GM10248 (cell line): ENCODE measurements around the gene RNLS.
"Not testable (repeated sequence)": the region's sequence is repeated elsewhere in the genome, so short reads cannot be mapped to it uniquely, and the experiment has no call there.

Source experiments
- CTCF ChIA-PET: fragments of 300-600 bp; sonication (Branson Sonifier 250); formaldehyde crosslinking; extraction: SDS; loops from one replicate; lab custom pipeline; 2021; ENCODE audit warnings: antibody characterized with exemption; lab: Yijun Ruan, JAX
- POLR2A ChIA-PET: fragments of 350-650 bp; sonication (Branson Sonifier 250); formaldehyde crosslinking; extraction: SDS; loops from one replicate; lab custom pipeline; 2020; ENCODE audit warnings: antibody characterized with exemption; lab: Yijun Ruan, JAX
- DNase-seq: peaks from one replicate; pipeline ENCODE4 v3.0.0; 2012; ENCODE audit errors: extremely low spot score
- TF ChIP-seq, protein P1 (sequence below): IDR thresholded peaks from 2 replicates; pipeline ENCODE4 v1.5.1; 2012; ENCODE audit warnings: mild to moderate bottlenecking, low read depth; ENCODE audit errors: extremely low read depth, missing control alignments, control extremely low read depth

Gene RNLS

DNA sequence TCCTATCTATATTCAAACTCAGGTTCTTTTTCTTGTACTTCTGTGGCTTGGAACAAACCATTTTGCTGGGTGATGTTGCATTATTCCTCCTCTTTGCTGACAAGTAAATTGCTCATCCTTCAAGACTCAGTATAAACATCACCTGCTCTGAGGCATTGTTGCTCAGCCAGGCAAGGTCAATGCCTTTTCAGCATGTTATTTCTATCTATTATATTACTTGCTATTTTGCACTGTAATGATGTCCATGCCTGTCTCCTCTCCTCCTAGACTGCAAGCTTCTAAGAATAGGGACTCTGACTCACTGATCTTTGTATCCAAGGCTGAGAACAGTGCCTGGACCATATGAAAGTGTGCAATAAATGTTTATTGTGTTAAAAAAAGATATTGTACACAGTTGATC is 293.8 kb downstream of the RNLS start:
- no peak for DNase-seq
- POLR2A ChIA-PET: no interaction called here
- TF ChIP-seq, protein P1, sequence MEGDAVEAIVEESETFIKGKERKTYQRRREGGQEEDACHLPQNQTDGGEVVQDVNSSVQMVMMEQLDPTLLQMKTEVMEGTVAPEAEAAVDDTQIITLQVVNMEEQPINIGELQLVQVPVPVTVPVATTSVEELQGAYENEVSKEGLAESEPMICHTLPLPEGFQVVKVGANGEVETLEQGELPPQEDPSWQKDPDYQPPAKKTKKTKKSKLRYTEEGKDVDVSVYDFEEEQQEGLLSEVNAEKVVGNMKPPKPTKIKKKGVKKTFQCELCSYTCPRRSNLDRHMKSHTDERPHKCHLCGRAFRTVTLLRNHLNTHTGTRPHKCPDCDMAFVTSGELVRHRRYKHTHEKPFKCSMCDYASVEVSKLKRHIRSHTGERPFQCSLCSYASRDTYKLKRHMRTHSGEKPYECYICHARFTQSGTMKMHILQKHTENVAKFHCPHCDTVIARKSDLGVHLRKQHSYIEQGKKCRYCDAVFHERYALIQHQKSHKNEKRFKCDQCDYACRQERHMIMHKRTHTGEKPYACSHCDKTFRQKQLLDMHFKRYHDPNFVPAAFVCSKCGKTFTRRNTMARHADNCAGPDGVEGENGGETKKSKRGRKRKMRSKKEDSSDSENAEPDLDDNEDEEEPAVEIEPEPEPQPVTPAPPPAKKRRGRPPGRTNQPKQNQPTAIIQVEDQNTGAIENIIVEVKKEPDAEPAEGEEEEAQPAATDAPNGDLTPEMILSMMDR: no peak
- CTCF ChIA-PET: interaction anchor here (1.0 to 1.9 kb wide), 2 partner anchors 10 to 17 kb away, joined by 3 to 5 read pairs; no protein-coding TSS in a partner anchor

DNA sequence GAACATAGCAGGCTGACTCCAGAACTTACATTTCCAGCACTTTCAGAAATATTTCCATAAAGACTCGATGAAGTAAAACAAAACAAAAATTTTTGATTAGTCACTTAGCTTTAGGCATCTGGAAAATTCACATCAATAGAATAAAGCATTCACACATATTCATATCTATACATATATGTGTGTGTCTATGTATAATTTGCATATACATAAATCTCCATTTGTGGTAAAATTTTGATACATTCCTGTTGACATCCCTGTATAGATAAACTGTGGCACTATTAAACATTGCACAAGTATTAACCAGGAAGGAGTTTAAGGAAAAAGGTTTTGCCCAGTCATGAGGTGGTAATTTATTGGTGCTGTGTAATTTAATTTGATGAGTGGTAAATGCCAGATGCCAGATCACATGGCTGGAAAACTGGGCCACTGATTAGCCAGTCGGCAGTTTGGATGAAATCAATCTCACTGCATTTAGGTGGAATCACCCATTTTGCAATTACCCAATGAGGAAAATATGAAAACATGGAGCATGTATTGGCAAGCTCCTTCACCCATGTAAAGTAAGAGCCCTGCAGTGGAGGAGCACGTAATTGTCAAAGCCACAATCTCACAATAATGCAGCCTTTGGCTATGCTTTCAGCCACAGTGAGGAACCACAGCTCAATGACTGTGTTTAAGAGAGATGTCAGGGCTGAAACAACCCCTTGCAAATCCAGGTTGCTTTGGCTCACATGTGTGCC is 294.6 kb downstream of the RNLS start:
- POLR2A ChIA-PET: no interaction called here

DNA sequence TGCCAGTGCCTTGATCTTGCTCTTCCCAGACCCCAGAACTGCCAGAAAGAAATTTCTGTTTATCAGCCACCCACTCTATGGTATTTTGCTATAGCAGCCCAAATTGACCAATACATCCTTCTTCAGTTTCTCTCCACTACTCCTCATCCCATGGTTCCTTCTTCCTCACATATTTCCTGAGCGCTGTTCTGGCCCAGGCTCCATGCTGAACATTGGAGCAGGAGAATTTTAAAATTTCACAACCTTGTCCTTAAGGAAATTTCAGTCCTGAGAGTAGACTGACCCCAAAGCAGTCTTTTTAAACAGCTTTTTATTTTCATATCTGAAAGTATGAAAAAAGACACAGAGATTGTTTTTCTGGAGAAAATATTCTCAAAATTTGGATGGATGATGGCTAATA is 297.1 kb downstream of the RNLS start:
- ChIA-PET POLR2A (no interaction called here), CTCF (interaction anchor here (1.4 to 1.9 kb wide), 2 partner anchors 18 to 102 kb away, joined by 3 to 4 read pairs; no protein-coding TSS in a partner anchor)
- TF ChIP-seq, protein P1: no peak
- DNase-seq: no peak

More for the DNA sequence above, 294.6 kb downstream of the RNLS start:
- DNase-seq: no peak
- CTCF ChIA-PET: interaction anchor here (0.6 to 1.9 kb wide), 5 partner anchors 9 to 101 kb away, joined by 3 to 5 read pairs (median 3); no protein-coding TSS in a partner anchor
- TF ChIP-seq, protein P1: no peak

DNA sequence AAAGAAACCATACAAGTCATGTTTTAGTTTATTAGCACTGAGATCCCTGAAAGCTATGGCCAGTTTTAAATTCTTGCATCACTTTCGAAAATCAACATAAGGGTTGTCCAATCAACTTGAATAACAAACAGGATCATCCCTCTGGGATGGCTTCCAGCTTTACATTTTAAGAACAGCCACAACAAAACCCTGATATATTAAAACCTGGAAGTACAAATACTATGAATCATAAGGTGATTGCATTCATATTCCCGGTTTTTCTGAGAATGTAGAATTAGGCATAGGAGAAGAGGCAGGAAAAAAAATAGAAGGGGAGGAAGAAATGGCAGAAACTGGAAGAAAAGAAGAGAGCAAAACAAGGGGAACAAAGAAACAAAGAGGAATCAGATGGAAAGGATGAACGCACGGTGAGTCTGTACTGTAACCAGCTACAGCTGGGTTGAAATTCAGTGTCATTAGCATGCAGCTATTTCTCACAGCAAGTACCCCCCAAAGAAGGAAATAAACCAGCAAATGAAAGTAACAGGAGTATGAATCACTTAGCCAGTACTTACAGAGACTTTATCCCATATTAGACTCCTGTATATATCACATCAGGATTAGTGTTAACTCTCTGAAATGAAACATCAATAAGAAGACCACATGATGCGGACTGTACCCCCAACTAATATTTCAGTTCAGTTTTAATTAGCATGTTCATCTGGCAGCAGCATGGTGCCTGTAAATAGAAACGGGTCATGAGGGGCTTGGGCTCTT is 301.3 kb downstream of the RNLS start:
- ChIA-PET CTCF (interaction anchor here (1.1 to 3.4 kb wide), 3 partner anchors 11 to 32 kb away, joined by 3 to 12 read pairs (median 8); no protein-coding TSS in a partner anchor), POLR2A (interaction anchor here (0.6 kb wide), 1 partner anchor 167 kb away, joined by 3 read pairs; no protein-coding TSS in a partner anchor)
- TF ChIP-seq, protein P1: no peak
- DNase-seq: peak; percentile 25

DNA sequence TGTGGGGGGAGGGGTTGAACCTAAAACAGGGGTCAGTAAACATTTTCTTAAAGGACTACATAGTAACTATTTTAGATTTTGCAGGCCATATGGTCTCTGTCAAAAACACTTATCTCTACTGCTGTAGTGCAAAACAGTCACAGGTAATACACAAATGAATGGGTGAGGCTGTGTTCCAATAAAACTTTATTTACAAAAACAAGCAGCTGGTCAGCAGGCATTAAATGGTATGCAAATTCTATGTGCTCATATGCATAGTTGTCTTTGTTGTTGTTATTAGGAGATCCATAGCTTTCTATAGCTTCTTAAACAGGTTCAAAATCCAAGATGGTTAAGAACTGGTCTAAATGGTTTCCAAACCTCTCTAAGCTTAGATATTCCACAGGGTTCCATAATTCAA is 302.6 kb downstream of the RNLS start:
- TF ChIP-seq, protein P1: no peak
- CTCF ChIA-PET: interaction anchor here (1.2 to 3.4 kb wide), 5 partner anchors 9 to 110 kb away, joined by 4 to 12 read pairs (median 5); no protein-coding TSS in a partner anchor
- no peak for DNase-seq
- POLR2A ChIA-PET: no interaction called here

DNA sequence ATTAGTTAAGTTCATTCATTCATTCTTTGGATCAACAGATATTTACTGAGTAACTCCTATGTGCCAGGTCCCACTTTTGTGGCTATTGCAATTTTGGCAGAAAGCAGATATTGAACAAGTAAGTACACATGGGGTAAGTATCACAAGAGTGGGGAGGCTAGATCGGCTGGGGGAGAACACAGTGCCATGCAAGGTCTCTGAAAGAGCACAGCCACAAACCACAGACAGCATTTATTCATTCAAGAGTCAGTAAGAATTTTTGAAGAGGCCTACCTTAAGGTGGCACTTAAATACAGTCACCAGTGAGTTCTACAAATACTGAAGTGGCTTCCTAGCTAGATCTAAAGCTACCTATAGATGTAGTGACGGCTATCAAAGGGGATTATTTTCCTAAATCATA is 304.2 kb downstream of the RNLS start:
- CTCF ChIA-PET: interaction anchor here (2.0 to 3.4 kb wide), 2 partner anchors 11 to 14 kb away, joined by 5 to 12 read pairs; no protein-coding TSS in a partner anchor
- no peak for DNase-seq
- TF ChIP-seq, protein P1: no peak
- POLR2A ChIA-PET: no interaction called here

DNA sequence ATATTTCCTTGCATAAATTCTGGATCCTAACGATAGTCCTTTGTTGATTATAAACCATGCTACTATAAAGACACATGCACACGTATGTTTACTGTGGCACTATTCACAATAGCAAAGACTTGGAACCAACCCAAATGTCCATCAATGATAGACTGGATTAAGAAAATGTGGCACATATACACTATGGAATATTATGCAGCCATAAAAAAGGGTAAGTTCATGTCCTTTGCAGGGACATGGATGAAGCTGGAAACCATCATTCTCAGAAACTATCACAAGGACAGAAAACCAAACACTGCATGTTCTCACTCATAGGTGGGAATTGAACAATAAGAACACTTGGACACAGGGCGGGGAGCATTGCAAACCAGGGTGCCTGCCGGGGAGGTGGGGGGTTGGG is 306.2 kb downstream of the RNLS start:
- CTCF ChIA-PET, POLR2A ChIA-PET, DNase-seq: not testable (repeated sequence)
